Measurements from ENCODE around the gene ZNF593OS. TPM values are rescaled to one million over a fixed set of nuclear protein-coding genes. Genes with fewer than 3 reads are reported as not detected.

ZNF593OS gene
- polyA plus RNA-seq, 1 donor from 2014 or later, result not detected

DNA sequence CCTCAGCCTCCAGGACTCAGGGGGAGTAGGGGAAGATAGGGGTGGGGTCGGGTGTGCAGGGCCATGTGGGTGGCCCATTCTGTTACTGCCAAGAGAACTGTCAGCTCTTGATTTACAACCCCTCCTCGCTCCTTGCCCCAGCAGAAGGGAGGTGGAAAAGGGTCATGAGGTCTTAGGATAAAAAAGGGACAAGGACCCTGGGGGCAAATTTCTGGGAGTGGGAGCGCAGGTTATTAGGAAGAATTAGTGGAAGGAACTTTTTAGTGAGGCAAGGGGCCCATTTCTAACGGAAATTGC is 11.9 kb downstream of the ZNF593OS start:
- TF ChIP-seq POLR2AphosphoS5 (IDR thresholded peaks at IDR 0.05) (no peak), RAD21 (conservative IDR thresholded peaks at IDR 0.05) (no peak), EP300 (conservative IDR thresholded peaks at IDR 0.05; ENCODE audit: poor library complexity, severe bottlenecking) (no peak), SMC3 (conservative IDR thresholded peaks at IDR 0.05; ENCODE audit: poor library complexity) (no peak), EZH2 (IDR thresholded peaks at IDR 0.05; ENCODE audit: borderline replicate concordance, insufficient read depth, low read length, poor library complexity, severe bottlenecking) (no peak), TAF1 (IDR thresholded peaks at IDR 0.05; ENCODE audit: low read depth) (no peak)
- TF ChIP-seq, protein P1, sequence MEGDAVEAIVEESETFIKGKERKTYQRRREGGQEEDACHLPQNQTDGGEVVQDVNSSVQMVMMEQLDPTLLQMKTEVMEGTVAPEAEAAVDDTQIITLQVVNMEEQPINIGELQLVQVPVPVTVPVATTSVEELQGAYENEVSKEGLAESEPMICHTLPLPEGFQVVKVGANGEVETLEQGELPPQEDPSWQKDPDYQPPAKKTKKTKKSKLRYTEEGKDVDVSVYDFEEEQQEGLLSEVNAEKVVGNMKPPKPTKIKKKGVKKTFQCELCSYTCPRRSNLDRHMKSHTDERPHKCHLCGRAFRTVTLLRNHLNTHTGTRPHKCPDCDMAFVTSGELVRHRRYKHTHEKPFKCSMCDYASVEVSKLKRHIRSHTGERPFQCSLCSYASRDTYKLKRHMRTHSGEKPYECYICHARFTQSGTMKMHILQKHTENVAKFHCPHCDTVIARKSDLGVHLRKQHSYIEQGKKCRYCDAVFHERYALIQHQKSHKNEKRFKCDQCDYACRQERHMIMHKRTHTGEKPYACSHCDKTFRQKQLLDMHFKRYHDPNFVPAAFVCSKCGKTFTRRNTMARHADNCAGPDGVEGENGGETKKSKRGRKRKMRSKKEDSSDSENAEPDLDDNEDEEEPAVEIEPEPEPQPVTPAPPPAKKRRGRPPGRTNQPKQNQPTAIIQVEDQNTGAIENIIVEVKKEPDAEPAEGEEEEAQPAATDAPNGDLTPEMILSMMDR (IDR thresholded peaks at IDR 0.05; ENCODE audit: poor library complexity, severe bottlenecking), result no peak
- Histone ChIP-seq H3K27me3 (ENCODE audit: insufficient read depth, low read depth, low read length) (peaks cover 27% of the 10 kb centered on the region), H3F3A (ENCODE audit: insufficient read depth, low read length, poor library complexity, severe bottlenecking) (no peaks in the 10 kb centered on the region), H2AFZ (ENCODE audit: low read depth, low read length) (no peak overlapping the region), H3K4me2 (ENCODE audit: low read length) (no peak overlapping the region), H3K9ac (ENCODE audit: low read length) (no peak overlapping the region), H3K4me3 (ENCODE audit: low read length) (no peak overlapping the region), H3K27ac (ENCODE audit: low read length) (no peak overlapping the region), H3K36me3 (ENCODE audit: insufficient read depth, low read length) (no peaks in the 10 kb centered on the region), H3K9me2 (ENCODE audit: insufficient read depth, low read length) (no peaks in the 10 kb centered on the region), H3K79me2 (replicated peaks; ENCODE audit: insufficient read depth, low read length) (no peaks in the 10 kb centered on the region), H3K9me3 (ENCODE audit: low read length) (no peaks in the 10 kb centered on the region), H4K20me1 (ENCODE audit: insufficient read depth) (no peaks in the 10 kb centered on the region)

DNA sequence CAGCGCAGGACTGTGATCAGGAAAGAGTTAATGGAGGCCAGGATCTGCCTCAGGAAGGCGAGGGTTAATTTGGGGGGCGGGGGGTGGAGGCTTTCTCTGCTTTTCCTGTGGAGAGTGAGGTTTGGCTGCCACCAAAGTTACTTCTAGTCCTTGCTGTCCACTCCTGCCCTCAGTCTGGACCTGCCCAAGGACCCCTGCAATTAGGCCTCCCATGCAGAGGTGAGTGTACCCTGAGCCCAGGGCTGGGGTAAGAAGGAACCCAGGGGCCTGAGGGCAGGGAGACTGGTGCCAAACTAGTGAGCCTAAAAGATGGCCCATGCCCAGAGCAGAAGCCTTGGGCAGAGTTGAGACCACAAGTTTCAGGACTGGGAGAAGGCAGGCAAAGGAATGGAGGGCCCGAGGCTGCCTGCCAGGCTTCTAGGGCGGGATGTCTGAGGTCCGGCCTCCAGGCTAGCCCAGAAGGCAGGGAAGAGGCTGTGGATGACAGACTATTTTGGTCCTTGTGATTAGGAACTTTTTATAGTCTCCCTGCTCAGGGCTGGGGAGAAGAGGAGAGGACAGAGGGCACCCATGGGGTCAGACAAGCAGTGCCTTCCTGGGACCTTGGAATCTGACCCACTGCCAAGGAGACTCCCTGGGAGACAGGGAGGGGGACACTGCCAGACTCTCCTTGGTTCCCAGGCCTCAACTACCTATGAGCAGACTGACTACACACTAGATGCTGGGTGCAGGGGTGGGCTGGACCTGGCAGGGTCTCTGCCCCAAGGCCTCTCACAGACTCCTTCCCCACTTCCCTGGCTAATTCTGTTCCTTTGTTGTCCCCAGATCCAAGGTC is 12.5 kb downstream of the ZNF593OS start, which contains the start of gene FAM110D:
TSS of gene FAM110D (plus strand) at position 172 of the 835 bp plus-strand sequence. CDS start 2,213 bp downstream, outside the sequence.
- no peak within 1 kb of the TSS for H3K9ac ChIP-seq (ENCODE audit: low read length)
- peaks cover 27% of the 10 kb centered on the region for H3K27me3 ChIP-seq (ENCODE audit: insufficient read depth, low read depth, low read length)
- no peaks in the 10 kb centered on the region for H3K36me3 ChIP-seq (ENCODE audit: insufficient read depth, low read length)
- no peaks in the 10 kb centered on the region for H3K79me2 ChIP-seq (replicated peaks; ENCODE audit: insufficient read depth, low read length)
- H2AFZ ChIP-seq (ENCODE audit: low read depth, low read length), result no peak within 1 kb of the TSS
- no peaks in the 10 kb centered on the region for H3K9me3 ChIP-seq (ENCODE audit: low read length)
- H3K27ac ChIP-seq (ENCODE audit: low read length), result no peak within 1 kb of the TSS
- H3K4me2 ChIP-seq (ENCODE audit: low read length), result no peak within 1 kb of the TSS
- TF ChIP-seq, protein P1 (IDR thresholded peaks at IDR 0.05; ENCODE audit: poor library complexity, severe bottlenecking), result no peak
- no peak for TF ChIP-seq MXI1 (conservative IDR thresholded peaks at IDR 0.05; ENCODE audit: poor library complexity, severe bottlenecking)
- no peak for TF ChIP-seq EP300 (conservative IDR thresholded peaks at IDR 0.05; ENCODE audit: poor library complexity, severe bottlenecking)
- TF ChIP-seq, protein P2, sequence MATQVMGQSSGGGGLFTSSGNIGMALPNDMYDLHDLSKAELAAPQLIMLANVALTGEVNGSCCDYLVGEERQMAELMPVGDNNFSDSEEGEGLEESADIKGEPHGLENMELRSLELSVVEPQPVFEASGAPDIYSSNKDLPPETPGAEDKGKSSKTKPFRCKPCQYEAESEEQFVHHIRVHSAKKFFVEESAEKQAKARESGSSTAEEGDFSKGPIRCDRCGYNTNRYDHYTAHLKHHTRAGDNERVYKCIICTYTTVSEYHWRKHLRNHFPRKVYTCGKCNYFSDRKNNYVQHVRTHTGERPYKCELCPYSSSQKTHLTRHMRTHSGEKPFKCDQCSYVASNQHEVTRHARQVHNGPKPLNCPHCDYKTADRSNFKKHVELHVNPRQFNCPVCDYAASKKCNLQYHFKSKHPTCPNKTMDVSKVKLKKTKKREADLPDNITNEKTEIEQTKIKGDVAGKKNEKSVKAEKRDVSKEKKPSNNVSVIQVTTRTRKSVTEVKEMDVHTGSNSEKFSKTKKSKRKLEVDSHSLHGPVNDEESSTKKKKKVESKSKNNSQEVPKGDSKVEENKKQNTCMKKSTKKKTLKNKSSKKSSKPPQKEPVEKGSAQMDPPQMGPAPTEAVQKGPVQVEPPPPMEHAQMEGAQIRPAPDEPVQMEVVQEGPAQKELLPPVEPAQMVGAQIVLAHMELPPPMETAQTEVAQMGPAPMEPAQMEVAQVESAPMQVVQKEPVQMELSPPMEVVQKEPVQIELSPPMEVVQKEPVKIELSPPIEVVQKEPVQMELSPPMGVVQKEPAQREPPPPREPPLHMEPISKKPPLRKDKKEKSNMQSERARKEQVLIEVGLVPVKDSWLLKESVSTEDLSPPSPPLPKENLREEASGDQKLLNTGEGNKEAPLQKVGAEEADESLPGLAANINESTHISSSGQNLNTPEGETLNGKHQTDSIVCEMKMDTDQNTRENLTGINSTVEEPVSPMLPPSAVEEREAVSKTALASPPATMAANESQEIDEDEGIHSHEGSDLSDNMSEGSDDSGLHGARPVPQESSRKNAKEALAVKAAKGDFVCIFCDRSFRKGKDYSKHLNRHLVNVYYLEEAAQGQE (IDR thresholded peaks at IDR 0.05; ENCODE audit: borderline replicate concordance), result no peak
- no peak for TF ChIP-seq EZH2 (IDR thresholded peaks at IDR 0.05; ENCODE audit: borderline replicate concordance, insufficient read depth, low read length, poor library complexity, severe bottlenecking)
- no peaks in the 10 kb centered on the region for H4K20me1 ChIP-seq (ENCODE audit: insufficient read depth)
- H3K4me3 ChIP-seq (ENCODE audit: low read length), result no peak within 1 kb of the TSS
- H3K9me2 ChIP-seq (ENCODE audit: insufficient read depth, low read length), result no peaks in the 10 kb centered on the region
- no peaks in the 10 kb centered on the region for H3F3A ChIP-seq (ENCODE audit: insufficient read depth, low read length, poor library complexity, severe bottlenecking)

All from neural cell (in vitro differentiated cells).